ENCODE results near the gene NEMP2.
"Not testable (repeated sequence)": the region's sequence is repeated elsewhere in the genome, so short reads cannot be mapped to it uniquely, and the experiment has no call there.

The NEMP2 gene

DNA sequence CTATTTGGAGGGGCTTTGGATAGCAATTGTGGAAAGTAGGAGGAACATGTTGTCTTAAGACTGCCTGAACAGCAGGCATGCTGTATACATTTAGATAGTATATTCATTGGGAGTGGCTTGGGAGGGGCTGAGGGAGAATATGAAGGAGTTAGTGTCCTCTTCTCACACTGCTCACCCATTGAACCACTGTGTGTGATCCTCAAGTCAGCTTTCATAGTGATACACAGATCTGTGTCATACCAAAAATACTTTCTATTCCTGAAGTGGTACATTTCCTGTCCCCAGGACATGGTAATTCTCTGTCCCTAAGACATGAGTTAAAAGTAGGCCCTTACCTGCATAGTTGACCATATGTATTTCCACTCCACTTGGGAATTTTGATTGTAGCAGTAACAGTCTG lies 9.6 kb downstream of the NEMP2 start:
- DNase-seq: no peak

DNA sequence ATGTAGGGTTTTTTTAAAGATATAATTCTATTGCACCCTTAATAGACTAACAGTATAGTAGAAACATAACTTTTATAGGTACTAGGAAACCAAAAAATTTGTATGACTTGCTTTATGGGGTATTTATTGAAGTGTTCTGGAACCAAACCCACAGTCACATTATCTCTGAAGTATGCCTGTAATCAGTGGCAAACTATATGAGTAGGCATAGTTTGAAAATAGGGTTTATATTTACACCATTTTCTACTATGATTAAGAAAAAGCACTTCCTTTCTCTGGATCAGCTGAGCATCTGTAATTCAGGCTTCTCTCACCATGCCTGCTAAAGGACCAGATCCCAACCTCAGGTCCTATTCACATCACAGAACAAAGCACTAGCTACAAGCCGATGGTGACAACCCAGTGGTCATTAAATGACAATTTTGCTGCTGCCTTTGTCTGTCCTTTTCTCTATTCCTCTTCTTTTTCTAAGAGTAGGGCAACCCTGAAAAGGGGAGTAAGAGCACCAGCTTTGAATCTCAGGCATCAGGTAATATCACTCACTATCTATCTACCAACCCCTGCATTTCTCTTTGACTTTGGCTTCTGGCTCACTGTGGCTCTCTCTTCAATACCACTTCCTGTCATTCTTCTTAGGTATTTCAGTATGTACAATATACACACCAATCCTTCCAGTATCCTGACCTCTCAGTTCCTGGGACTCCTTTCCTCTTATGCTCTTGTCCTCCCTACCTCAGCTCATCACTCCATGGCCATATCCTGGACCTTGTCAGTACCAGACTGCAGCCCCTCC lies 14.4 kb downstream of the NEMP2 start:
- no peak for DNase-seq

DNA sequence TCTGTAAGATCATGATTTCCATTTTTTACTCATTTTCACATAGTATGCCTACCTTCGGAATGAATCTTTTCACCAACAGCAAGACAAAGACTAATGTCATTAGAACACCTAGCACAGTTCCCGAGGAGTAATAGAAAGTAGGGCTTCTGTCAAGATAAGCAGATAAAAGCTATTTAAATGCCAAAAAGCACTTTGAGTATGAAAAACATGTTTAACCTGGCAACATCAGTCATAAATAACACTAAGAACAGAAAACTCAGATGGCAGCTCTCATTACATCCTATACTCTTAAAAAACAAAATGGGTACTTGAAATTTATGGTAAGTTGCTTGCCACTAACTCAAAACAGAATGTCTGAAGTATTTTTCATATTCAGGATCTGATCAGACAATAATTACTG lies 17.1 kb downstream of the NEMP2 start:
- DNase-seq: peak in 1 of 3 experiments; percentile 46

DNA sequence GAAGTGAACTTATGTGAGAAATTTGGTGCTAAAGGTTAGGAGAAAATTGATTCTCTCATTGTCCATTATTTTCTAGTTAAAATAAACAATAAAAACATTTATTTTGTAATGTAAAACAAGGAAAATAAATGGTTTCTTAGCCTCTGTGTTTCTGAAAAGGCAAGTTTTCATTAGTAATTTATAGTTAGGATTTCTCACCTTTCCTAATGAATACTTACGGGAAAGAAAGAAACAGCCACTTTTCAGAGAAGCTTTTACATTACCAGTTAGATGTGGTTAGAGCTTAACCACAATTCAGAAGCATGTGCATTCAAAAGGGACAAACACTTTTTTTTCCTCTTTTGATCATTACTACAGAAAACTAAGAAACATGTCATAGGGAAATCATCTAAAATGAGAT lies 18.8 kb downstream of the NEMP2 start:
- no peak for DNase-seq

DNA sequence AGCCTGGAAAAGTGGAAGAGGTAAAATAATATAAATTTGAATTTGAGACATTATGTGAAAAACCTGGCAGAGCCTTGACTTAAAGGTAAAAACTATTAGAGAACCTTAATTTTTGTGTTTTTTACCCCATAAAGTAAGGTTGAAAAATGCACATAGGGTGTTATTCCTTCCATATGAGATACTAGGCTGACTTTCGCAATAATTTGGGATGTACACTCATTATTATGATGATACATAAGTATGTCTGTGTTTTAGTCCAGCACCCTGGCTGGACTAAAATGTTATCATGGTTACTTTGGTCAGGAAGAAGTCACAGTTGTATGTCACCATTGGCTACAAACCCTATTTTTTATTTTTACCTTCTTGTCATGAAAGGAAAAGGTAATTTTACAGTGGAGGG lies 19.8 kb downstream of the NEMP2 start:
- DNase-seq: no peak

DNA sequence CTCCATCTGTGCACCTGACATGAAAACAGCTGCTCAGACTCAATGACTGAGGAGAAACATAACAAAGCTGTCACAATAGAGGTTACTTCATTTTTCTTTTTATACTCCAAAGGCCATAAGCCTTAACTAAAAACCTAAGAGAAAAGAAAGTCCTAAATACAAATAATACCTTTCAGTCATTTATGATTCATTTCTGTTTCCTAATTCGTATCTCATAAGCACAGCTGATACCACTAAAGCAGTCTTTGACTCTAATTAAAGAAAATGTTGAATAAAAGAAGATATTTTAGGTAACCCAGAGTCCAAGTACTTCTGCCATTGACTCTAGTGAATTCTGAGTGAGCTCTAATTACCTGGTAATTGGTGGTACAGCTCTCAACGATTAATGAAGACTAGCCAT lies 20.6 kb downstream of the NEMP2 start:
- no peak for DNase-seq

DNA sequence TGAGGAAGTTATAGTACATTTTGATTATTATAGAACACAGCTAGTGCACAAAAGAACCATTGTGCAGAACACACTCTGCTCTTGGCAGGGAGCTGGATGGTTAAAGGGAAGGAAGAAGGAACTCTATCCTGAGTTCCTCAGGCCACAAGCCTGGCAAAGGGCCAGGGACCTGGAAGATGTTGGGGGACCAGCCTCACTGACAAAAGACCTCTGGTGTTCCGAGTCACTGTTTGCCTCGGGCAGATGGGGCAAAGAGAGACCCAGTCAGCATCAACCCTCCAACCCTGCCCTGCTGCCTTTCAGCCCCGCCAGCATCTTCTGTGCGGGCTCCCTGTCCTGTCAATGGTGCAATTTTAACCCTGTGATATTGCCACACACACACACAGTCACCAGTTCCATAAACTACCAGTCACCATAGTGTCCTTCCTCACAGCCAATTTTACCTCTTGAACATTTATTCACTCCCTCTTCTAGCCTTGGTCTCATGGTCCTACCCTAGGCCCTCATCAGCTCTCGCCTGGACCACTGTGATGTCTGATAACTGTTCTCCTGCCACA lies 21.9 kb downstream of the NEMP2 start:
- no peak for DNase-seq

DNA sequence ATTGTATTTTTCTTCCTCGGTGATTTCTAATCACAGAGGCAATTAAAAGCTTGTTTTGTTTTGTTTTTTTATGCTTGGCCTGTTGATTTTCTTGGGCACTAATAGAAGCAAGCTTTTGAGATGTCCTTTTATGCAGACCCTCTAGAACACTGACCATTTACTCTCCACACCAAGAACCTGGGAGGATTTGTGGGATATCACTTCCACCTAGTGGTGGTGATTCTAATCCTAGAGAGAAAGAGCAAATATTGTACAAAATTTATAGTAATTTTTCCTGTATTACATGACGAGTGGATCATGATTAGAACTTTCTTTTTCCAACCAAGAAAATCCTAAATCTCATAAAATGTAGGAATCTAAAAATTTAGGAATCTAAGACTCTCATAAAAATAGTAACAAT lies 23.4 kb downstream of the NEMP2 start:
- peak; percentile 3 to 74 (median 28) for DNase-seq

DNA sequence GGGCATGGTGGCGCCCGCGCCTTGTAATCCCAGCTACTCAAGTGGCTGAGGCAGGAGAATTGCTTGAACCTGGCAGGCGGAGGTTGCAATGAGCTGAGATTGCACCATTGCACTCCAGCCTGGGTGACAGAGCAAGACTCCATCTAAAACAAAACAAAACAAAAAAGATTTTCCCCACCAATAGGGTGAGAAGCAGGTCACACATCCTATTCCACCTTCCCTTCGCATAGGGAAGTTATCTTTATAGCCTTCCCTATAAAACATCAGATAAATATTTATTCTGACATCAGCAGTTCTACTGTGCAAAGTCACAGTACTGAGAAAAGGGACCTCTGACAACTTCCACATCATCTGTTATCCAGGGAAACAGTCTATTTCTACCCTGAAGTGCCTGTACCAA lies 24.6 kb downstream of the NEMP2 start:
- not testable (repeated sequence) for DNase-seq

DNA sequence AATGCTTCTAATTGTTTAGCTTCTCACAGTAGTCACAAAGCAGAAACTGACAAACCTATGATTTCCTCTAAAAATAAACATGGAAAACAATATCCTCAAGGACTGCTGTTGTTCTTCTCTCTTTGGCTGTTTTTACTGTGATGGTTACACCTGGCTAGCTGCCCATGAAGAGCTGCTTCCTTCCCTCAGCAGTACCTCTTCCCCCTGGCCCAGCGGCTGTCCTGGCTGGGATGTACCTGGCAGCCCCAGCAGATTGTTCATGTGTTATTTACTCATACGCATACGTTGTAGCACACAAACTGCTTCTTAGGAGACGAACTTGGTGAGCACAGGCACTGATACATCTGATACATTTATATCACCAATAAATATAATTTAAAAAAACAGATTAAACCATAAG lies 27.4 kb downstream of the NEMP2 start:
- DNase-seq: peak in 2 of 3 experiments; percentile 66 to 92

DNA sequence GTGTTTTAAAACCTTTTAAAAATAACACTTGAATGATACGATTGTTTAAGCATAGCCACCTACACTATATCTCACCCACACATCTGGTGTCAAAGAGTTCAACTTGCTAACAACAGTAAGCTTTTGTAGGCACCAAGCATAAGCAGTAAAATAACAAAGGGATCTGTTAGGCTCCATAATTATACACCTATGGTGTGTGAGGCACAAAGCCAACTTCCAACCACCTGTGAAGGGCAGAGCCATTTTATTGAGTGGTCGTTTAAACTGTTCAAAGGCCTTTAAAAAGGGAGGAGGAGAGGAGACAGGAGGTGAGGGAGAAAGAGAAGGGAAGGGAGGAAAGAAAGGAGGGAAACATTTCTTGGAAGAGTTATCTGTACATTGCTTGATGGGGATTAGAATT lies 27.9 kb downstream of the NEMP2 start:
- DNase-seq: peak; percentile 8 to 95 (median 75)

DNA sequence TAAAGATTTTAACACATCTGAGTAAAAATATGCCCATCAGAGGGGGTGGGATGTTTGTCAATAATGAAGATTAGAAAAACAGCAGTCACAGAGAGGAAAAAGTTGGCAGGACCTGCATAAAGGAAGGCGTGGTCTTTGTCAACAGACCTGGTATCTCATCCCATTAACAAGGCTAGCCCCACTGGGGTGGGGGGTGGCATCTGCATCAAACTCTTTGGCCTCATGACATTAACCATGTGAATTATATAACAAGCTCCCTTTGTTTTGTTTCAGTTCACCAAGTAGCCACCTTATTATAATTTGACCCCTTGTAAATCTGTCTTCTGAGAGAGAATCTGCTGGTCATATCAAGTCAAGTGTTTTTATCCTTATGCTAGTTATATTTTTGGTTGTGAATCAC lies 28.8 kb downstream of the NEMP2 start:
- peak in 1 of 3 experiments; percentile 45 for DNase-seq

DNA sequence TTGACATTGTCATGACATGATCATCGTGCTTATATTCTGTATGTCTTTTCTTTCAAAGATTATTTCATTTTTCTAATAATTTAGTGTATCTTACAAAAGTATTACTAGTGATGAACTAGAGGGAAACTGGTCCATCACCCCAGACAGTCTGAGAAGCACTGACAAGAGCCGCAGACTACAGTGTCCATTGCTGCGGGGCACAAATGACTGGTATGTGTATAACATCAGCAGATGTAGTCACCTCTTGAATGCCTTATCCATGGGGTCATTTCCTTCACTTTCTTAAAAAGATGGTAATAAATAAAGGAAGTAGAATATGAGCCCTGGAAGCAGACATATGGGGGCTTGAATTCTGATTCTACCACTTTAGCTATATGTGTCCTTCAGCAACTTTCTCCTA lies 29.6 kb downstream of the NEMP2 start:
- no peak for DNase-seq

DNA sequence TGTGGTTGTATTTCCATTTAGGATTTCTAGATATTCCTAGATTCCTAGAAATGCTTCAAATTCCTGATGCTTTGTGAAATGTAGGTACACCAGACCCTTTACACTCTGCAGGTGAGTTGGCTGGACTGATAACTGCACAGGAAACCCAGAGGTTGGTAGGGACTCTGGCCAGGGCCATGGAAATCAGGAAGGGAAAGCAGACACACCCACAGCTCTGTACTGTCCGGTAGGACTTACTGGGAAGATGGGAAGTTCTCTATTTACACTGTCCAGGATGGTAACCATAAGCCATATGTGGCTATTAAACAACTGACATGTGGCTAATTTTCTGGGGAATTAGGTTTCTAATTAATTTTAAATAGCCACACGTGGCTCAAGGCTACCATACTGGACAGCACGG lies 31.4 kb downstream of the NEMP2 start:
- no peak for DNase-seq

DNA sequence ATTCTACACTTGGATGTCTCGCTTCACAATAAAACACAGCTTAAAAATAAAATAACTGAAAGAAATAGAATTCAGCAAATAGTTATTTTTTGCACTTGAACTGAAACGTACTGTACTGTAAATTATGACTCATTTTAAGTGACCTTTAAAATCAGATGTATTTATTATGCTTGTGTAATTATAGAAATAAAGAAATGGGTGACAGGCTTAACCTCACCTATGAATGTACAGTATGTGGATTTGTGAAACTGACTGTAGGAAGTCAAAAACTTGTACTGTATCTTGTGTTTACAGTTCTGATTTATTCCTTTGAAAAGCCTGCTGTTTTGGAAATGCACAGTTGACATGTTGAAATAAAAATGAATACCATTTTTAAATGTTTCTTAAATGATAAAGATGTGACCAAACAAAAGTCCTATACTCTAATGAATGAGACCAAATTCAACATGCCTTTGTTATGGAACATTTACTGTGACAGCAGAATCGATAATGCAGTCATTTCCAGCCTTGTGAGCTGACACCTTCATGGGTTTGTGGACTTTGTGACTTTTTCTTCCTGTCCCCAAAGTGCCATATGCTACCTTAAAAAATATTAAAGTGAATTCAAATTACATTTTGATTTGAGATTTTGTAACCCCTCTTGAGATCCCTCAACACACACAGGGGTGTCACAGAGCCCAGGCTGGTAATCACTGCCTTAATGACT lies 32.7 kb downstream of the NEMP2 start:
- no peak for DNase-seq

DNA sequence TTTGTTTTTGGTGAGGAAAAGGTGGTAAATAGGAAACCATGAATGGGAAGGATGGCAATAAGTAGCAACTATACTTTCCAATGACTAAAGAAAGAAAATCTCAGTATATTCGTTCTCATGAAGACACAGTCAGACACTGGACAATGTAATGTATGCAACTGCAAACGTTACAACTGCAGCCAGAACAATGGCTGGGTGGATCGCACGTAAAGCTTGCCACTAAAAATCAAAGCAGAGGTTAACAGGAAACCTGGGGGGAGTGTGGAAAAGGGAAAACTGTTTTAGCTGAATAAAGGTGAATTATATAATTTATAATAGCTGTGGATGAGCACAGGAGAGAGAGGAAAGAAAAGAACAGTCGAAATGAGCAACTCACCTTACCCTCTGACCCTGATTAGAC lies 33.3 kb downstream of the NEMP2 start:
- no peak for DNase-seq

DNA sequence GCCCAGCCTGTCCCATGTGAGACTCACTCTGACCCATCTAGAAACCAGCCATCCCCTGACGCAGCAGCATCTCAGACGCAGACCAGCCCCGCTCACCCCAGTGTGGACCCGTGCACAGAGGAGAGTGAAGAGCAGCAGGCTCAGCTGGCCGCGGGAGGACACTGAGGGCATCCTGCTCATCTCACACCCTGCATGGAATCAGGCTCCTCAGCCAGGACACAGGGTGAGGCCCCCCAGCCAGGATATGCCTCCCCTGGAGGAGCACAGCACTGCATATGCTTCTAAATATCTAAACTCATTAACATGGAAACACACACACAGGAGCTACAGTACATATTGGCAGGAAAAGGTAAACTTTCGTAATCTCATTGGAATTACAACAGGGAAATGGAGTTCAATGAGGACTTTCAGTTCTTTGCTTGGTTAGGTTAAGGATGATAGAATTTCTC lies 34.4 kb downstream of the NEMP2 start:
- no peak for DNase-seq

DNA sequence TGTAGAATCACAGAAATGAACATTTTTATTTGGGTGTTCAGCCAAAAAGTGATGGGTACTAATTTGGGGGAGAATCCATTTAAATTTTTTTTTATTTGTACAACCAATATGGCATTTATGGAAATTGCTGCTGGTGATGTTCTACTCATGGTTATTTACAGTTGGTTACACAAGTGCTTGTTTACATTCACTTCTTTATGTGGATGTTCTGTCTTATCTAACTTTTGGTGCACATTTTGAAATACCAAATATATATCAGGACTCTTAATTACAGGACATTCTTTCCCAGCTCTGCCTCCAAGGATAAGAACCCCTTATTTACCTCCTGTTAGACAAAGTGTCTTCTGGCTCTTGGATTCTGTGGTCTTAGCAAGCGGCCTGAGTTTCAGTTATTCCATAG lies 35.2 kb downstream of the NEMP2 start:
- no peak for DNase-seq

DNA sequence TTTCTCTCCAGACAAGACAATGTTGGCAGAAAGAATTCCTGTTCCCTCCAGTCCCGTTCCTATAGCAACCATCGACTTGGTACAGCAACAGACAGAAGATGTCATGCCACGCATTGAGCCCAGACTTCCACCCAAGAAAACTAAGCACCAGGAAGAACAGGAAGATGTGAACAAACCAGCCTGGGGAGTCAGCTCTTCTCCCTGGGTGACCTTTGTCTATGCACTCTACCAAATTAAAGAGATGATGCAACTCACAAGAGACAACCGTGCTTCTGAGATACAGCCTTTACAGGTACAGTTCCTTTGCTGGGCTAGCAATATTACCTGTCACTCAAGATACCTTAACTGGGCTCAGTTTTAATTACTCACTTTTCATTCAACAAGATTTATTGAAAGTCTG lies 37.1 kb downstream of the NEMP2 start:
- DNase-seq: peak in 2 of 3 experiments; percentile 5 to 31

DNA sequence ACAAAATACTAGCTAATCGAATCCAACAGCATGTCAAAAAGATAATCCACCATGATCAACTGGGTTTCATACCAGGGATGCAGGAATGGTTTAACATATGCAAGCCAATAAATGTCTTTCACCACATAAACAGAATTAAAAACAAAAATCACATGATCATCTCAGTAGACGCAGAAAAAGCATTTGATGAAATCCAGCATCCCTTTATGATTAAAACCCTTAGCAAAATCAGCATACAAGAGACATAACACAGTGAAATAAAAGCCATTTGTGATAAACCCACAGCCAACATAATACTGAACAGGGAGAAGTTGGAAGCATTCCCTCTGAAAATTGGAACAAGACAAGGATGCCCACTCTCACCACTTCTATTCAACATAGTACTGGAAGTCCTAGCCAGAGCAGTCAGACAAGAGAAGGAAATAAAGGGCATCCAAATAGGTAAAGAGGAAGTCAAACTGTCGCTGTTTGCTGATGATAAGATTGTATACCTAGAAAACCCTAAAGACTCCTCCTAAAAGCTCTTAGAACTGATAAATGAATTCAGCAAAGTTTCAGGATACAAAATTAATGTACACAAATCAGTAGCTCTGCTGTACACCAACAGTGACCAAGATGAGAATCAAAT lies 39.8 kb downstream of the NEMP2 start:
- not testable (repeated sequence) for DNase-seq

DNA sequence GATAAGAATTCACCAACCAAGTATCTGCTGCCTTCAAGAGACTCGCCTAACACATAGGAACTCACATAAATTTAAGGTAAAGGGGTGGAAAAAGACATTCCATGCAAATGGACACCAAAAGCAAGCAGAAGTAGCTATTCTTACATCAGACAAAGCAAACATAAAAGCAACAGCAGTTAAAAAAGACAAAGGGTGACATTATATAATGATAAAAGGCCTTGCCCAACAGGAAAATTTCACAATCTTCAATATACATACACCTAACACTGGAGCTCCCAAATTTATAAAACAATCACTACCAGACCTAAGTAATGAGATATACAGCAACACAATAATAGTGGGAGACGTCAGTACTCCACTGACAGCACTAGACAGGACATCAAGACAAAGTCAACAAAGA lies 41.4 kb downstream of the NEMP2 start:
- no peak for DNase-seq

DNA sequence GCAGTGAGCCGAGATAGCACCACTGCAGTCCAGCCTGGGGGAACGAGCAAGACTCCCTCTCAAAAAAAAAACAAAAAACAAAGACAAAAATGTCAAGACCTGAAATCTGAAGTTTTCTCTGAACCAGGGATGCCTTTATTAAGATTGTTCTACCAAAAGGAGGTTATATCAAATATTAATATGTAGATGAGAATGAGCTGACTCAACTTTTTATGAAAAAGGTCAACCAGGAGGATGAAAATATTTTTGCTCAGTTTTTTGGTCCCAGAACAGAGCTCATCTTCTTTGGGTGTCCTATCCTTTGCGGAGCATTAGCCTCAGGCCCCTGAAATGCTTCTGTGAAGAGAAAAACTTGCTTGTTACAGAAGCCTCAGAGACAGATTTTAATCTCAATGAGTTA lies 44.0 kb downstream of the NEMP2 start:
- no peak for DNase-seq

DNA sequence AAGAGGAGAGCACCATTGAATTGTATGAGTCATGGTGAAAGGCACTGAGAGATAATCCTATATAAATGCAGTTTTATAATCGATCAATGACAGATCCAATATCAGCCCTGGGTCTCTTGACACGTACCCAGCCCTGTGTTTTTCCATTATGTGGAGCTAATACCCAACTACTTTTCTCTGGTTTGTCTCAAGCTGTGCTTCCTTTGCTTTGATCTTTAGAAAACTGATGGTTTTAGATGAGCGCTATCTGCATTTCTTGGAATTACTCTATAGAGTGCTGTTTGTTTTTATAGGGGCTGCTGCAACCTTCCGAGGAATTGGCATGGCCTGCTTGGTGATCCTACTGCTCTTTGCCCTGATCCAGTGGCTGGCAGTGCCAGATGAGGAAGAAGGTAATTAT lies 45.0 kb downstream of the NEMP2 start:
- no peak for DNase-seq

Measured in NCI-H1417 (cell line).